DMS153 treated with DMSO at 0.1 percent for 48 hours (cell line): Measurements from ENCODE around the gene PTPN6.

ENCODE experiments used
- DNase-seq: peaks from one replicate; lab custom pipeline; 2025; ENCODE audit not compliant: unreplicated experiment; lab: John Stamatoyannopoulos, UW

The PTPN6 gene

GRCh38 chr12:6921996-6922946 lies 28.9 kb upstream of the PTPN6 start:
- DNase-seq = no peak

GRCh38 chr12:6923003-6923732 lies 28.0 kb upstream of the PTPN6 start:
- DNase-seq = no peak

GRCh38 chr12:6923851-6924250 lies 27.3 kb upstream of the PTPN6 start:
- no peak for DNase-seq

GRCh38 chr12:6925239-6925539 lies 26.0 kb upstream of the PTPN6 start:
- no peak for DNase-seq

GRCh38 chr12:6925540-6926279 lies 25.4 kb upstream of the PTPN6 start:
- no peak for DNase-seq

- DNase-seq = no peak
These were observed 23.7 kb upstream of the PTPN6 start, which contains the start of gene ATN1 for GRCh38 chr12:6927379-6928021. TSS of gene ATN1 (plus strand) at chr12:6927959. CDS start at chr12:6934002, 6,043 bp downstream.

- no peak for DNase-seq
These were observed 23.0 kb upstream of the PTPN6 start for GRCh38 chr12:6928022-6928702.

- no peak for DNase-seq
These were observed 22.3 kb upstream of the PTPN6 start for GRCh38 chr12:6928703-6929407.

- no peak for DNase-seq
These were observed 21.4 kb upstream of the PTPN6 start for GRCh38 chr12:6929466-6930452.

GRCh38 chr12:6932766-6933165 lies 18.4 kb upstream of the PTPN6 start:
- no peak for DNase-seq

- no peak for DNase-seq
These were observed 17.0 kb upstream of the PTPN6 start for GRCh38 chr12:6934110-6934509.

- DNase-seq = no peak
These were observed 15.6 kb upstream of the PTPN6 start for GRCh38 chr12:6935371-6936193.

GRCh38 chr12:6936194-6936635 lies 14.9 kb upstream of the PTPN6 start:
- DNase-seq = no peak

GRCh38 chr12:6936636-6937480 lies 14.3 kb upstream of the PTPN6 start:
- no peak for DNase-seq

- peak; percentile 94 for DNase-seq
These were observed 13.4 kb upstream of the PTPN6 start for GRCh38 chr12:6937481-6938352.
